NOMO-1 treated with dmso at 0.1 percent for 144 hours (cell line): ENCODE measurements around the gene AGAP1.

ENCODE experiments used
- DNase-seq: peaks from one replicate; lab custom pipeline; 2025; ENCODE audit not compliant: unreplicated experiment; lab: John Stamatoyannopoulos, UW

The AGAP1 gene

DNA sequence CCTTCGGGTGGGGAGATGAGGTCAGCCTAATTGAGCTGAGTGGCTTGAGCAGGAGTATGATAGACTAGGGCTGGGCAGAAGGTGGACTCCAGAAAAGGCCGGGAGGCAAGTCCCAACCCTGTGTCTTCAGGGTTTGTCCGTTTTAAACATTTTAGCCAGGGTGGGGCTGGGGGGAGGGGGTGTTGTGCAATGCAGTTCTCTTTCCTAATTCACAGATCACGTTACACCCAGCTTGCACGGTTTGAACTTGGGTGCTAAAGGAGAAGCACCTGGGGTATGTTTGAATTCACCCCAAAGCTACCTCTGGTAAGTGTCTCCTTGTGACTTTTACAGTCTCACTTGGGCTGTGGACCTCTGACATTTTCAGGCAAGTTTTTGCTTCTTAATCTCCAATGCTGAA, 233.3 kb downstream of the AGAP1 start:
- no peak for DNase-seq

DNA sequence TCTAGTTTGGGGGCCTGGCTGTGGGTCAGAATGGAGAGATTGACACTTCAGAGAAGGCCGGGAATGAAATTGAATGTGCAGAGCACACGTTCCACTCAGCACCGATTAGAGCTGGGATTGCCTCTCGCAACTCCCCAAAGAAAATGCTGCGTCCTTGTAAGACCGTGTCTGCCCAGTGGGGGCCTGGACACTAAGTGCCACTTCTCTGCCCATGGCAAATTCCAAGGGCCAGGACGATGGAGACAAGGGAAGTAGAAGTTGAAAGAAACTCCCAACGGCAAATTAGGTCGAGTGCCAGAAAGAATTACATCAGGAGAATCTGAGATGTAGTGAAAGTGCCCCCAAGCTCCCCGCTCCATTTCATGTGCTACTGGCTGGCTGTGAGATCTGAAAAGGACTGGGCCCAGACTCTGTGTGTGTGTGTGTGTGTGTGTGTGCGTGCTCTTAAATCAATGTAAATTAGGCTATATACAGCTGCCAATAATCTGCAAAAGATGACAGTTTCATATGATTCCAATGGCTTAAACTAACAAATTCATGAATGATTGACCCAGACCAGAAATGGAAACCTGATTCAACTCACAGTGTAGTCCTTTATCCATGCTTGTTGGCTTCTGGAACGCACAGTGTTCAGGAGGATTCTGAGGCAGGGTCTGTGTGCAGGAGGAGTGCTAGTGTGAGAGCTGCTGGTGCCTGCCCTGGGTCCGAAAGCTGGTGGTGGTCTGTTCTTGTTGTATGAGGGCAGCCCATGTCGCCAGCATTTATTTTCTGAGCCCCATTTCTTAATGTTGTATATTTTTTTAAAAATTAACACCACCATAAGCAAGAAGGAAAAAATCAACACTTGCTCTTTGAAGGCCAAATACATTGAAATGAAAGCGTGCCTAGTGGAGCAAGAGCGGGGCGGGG, 234.3 kb downstream of the AGAP1 start:
- no peak for DNase-seq

DNA sequence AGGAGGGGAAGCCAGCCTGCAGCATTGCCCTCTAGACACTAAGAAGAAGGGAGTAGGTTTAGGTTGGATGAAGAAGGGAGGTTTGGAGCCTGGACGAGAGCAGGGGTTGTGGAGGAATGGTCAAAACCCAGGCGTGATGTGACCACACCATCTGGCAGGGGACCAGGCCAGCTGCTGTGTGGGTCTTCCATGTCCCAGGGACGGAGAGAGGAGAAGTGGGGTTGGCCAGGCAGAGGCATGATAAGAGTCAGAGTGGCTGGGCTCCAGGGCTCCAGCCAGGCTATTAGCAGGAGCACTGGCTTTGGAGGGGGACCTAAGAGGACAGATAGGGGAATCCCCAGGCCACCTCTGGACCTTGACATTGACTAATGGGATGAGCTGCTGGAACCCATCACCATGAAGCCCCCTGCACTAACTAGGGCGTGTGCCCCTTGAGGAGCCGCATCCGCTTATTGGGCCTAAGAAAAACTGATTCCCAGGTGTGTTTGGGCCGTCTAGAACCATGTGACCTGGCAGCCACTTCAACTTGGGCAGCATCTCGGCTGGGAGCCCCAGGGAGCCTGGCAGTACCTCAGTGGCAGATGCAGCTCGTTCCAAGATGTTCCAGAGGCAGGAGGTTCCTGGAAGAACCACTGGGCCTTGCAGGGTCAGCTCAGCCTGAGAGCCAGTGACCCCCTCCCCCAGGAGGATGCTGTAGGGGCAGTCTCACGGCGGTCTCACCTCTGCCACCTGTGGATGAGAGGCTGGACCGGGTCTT, 235.1 kb downstream of the AGAP1 start:
- no peak for DNase-seq

DNA sequence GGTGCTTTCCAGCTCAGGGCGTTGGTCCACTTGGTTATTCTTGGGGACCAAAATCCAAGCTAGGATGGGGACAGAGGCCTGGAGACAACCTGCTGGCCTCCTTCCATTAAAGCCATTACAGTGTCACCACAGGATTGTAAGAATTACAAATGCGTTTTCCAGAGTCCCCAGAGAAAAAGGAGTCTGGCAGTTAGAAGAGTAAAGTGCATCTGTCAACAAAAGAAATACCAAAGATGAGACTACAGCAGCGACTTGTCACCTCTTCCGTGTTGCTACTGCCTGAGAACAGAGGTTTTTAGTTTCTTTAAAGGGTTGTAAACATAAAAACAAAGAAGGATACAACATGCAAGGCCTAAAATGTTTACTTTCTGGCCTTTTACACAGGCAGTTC, 235.7 kb downstream of the AGAP1 start:
- DNase-seq = no peak

DNA sequence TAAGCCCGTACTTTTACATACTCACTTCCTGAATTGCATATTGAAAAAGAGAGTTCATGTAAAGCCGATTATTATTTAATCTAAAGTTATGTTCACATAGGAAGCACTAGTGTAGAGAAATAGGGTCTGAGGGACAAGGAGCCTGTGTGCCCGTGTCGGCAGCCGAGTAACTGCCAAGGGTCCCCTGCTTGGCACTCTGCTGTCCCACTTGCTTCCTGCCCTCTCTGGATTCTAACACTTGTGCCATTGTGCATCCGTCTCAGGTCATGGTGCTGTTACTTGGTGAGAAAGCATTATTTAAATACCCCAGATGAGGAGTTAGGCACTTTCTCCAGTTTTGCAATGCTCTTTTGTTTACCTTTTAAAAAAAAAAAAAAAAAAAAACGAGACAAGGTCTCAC, 236.3 kb downstream of the AGAP1 start:
- no peak for DNase-seq

DNA sequence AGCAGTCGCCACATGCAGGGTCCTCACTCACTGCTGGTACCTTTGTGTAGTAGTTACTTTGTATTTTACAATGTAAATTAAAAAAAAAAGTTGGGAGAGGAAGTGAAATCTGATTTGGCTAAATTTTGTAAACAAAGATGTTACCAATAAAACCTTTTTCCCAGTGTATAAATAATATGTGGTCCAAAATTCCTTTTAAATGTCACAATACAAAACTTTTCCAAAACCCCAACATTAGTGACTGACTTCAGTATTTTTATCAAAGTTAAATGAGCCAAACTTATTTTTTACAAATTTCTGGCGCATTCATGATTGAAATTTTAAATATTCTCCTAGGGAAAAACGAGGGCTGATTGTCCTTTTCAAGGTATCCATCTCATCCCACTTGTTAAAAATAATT, 239.9 kb downstream of the AGAP1 start:
- no peak for DNase-seq

DNA sequence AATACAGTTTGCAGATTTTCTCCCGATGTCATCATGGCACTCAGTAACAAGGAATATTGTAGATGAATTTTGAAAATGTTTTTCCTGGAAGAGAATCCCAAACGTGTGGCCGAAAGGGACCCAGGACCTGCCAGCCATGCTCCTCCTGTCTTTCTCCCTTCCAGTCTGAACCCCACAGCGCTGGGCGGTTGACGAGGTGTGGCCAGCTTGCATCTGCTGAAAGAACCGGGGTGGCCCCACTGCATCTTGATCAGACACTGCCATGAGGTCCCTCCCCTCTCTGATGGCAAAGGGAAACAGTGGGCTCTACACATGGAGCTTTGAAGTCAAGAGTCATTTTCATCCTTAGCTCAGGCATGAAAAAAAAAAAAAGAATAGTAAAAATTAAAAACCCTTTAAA, 240.3 kb downstream of the AGAP1 start:
- DNase-seq = no peak

DNA sequence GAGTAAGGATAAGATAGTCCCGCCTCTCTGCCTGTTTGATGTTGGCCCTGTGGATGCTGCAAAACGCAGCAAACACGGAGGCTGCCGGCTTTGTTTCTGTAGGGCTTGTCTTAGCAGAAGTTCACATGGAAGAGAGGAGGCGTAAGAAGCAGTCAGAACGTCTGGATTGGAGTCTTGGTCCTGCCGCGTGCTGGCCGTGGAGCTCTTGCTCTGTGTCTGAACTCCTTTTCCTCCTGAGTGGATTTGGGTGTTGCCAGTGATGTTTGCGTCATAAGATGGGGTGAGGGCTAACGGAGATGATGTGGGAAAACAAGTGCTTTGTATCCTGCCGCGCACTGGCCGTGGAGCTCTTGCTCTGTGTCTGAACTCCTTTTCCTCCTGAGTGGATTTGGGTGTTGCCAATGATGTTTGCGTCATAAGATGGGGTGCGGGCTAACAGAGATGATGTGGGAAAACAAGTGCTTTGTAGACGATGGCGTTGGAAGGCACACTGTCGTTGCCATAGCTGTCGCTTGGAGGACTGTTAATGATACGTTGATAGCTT, 240.9 kb downstream of the AGAP1 start:
- no peak for DNase-seq

DNA sequence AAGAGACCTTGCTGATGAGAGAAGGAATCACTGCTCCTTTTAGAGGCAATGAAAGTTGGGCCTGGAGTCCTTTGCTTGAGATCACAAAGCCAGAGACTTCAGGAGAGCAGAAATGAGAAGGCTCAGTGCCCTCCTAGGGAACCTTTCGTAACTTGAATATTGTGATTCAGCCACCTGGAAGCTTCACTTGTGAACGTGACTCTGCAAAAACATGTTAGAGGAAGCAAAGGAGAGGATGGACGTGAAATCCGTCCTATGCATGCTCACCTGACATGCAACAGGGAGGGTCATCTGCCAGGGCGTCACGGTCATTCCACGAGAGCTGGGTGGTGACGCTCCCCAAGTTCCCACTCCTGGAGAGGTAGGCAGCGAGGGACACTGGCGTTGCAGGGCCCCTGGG, 243.6 kb downstream of the AGAP1 start:
- no peak for DNase-seq

DNA sequence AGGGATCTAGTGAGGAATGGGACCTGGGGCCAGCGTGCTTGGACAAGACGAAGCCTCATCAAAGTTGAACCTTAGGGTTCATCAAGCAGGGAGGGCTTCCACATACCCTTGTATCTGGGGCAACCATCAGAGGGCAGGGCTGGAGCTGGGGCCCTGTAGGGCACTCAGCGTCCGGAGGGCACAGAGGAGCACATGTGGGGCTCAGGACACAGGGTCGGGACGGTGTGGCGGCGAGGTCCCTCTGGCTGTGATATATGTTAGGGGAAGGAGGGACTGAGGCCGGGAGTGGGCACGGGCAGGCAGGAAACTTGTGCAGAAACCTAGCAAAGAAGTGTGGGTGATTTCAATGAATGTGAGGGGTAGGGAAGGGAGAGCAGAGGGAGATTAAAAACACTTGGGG, 244.0 kb downstream of the AGAP1 start:
- DNase-seq = no peak

DNA sequence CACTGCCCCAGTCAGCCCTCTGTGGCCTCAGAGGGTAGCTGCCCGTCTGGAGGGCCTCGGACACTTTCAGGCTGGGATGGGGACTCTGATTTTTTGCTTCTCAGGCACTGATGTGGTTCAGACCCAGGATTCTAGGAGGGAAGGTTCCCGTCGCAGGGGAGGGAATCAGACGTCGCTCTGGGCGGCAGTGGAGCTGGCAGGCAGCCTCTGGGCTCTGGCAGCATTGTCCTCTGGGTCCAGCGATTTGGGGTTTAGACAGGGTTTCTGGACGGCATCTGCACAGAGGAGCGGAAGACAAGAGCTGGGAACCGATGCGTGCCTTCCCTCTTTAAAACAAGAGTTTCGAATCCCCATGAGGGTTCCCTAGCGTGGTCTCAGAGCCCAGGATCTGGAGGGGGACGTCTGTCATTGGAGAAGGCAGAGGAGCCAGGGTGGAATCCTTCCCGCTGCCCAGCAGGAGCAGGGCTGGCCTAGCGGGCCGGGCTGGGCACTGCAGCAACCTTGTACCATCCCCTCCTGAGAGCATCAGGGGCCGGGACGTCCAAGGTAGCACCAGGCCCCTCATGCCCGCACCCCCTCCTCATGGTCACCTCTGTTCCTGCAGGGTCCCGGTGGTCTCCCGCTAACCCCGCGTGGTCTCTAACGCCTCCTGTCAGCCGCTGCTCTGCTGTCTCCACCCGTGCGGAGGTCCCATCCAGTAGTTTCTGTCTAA, 246.0 kb downstream of the AGAP1 start:
- no peak for DNase-seq

DNA sequence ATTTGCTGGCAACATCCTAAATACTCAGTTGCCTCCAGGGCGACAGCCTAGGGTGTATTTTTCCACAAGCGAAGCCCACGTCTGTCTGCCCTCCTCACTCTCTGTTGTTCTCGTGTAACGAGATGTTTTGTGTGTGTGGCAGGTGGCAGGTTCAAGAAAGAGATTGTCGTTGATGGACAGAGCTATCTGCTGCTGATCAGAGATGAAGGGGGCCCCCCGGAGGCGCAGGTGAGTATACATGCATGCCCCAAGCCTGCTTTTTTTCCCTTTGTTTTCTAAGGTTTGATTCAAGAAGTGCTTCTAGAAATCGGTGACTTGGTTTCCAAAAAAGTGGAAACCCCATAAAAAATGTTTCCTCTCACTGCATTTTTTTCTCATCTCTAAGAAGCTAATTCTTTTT, 247.0 kb downstream of the AGAP1 start:
- no peak for DNase-seq

DNA sequence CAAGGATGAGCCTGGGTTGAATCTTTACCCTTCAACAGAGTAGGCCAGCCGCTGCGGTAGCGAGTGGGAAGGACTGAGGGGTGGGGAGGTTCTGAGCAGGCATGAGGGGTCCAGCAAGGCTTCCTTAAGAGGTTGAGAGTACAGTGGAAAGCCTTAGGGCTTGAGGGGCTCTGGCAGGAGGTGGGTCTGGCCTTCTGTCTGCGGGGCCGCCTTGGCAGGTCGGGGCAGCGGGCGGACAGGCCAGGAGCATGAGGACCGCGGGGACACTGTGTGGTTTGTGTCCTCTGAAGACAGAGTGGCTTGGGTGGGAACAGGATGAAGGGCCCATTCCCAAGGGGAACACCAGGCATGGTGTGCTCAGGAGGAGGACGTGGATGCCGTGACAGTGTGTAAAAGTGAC, 250.3 kb downstream of the AGAP1 start:
- no peak for DNase-seq

DNA sequence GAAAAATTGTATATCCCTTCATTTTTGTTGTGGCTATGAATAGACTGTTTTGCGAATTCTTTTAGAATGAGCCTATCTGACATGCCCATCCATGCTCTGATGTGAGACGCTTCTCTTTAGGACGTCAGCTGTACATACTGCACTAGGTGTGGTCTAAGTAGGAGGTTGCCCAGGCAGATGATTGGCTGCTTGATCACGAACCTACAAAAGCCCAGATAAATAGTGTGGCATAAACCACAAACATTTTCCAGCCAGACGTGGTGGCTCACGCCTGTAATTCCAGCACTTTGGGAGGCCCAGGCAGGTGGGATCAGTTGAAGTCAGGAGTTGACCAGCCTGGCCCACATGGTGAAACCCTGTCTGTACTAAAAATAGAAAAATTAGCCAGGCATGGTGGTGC, 251.8 kb downstream of the AGAP1 start:
- no peak for DNase-seq

DNA sequence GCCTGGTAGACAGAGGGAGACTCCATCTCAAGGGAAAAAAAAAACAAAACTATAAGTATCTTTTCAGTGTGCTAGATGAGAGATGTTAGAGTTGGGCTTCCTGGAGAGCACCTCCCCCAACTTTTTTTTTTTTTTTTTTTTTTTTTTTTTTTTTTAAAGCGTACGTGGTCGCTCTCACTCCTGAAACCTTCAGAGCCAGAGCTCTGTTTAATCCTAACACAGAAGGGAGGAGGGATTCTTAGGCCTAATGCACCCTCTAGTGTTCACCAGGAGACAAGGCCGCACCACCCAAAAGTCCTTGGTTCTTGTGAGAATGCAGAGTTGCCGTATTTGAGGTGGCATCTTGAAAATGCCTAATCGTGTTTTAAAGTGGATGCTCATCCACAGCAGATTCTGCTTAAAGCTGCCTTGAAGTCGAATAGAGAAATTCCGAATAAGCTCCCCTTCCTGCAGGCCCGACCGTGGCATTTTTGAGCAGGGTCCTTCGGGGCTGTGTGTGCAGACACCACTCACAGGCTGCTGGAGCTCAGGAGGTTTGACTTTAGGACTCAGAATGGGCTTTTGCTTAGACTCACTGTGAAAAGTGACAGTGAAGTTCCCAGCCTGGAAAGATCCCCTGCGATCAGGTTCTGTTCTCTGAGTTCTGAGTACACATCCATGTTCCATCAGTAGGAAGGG, 252.6 kb downstream of the AGAP1 start:
- peak; percentile 14 for DNase-seq

DNA sequence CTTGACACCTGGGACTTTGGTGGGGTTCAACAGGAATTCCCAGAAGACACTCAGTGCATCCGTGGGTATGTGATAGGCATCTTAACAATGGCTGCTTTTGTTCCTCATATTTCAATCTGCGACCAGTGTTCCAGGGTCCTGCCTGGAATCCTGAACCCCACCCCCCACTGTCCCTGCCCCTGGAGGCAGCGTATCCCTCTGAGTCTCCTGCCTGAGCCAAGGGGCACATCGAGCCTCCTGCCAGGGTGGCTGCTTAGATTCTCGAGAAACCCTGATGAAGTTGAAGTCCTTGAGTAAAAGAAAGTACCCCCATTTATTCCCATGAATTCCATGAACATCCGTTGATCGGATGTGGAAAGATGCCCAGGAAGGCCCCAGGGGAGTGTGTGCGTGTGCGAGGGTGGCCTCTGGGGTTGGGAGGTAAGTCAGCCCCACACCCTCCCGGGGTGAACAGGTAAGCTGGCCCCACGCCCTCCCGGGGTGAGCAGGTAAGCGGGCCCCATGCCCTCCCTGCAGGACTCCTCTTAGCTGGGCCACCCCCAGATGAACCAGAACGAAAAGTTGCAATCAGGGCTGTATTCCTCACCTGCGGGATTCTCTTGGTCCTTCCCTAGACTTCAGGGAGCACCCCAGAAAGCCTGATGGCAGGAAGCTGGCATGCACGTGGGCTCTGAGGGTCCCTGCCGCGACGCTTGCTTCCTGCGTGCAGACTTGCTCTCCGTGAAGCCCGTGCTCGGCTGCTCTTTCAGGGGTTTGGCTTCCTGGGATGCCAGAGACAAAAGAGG, 253.3 kb downstream of the AGAP1 start:
- DNase-seq = no peak

DNA sequence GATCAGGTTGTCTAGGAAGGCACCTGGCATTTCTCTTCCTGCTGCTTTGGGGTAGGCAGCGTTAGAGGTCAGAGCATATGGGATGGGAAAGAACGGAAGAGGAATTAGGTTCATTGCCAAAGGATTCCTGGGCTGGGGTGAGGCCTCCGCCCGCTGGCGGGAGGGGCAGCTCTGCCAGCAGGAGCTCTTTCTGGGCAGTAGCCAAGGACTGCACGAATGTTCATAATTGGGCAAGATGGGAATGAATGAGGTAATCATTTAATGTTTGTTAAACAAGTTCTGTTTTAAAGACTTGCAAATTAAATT, 253.9 kb downstream of the AGAP1 start:
- no peak for DNase-seq

DNA sequence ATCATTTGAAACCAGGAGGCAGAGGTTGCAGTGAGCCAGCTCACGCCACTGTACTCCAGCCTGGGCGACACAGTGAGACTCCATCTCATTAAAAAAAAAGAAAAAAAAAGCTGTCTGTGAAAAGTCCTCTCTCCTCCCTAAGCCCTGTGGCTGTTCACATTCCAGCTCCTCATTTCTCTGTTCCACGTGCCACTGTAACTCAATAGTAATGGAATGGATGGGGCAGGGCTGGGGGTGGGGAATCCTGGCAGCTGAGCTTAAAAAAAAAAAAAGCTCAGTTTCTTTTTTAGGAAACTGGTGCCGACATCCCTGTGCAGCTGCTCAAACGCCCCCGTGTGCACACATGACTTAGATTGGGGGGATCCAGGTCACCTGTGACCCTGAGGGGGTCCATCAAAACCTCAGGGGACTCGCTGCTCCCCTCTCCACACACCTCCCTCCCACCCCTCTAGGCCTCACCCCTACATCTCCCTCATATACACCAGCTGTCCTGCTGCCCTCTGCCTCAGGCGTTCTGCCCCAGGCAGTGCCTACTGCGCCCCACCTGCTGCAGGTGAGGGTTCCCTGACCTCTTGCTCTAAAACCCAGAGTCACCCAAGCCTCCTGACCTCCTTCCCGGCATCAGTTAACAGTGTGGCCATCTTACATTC, 255.4 kb downstream of the AGAP1 start:
- no peak for DNase-seq

DNA sequence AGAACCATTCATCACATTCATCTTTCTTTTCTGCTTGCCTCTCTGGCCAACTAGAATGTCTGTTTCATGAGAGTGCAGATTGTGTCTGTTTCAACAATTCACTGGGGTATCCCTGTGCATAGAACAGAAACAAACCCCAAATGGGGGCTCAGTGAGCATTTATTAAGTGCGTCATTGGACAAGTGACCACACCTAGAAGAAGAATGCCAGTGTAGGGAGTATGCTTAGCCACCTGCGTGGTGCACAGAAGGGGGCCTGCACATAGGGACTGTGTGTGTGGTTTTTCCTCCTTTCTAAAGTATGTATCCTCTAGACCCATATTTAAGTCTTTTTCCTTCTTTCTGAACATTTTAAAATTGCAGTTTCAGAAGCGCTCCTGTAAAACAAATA, 255.9 kb downstream of the AGAP1 start:
- DNase-seq = no peak

DNA sequence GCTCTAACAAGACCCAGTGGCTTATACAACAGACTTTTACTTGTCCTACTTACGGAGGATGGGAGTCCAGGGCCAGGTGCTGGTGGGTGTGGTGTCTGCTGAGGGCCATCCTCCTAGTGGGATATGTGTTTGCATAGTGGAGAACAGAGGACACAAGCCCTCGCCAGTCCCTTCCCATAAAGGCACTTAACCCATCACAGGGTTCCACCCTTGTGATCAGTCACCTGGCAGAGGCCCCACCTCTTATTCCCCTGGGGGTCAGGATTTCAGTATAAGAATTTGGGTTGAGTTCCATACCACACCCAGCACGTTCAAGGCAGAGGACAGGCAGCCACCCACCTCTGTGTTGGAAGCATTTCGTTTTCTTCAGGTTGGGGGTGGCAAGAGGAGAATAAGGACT, 259.0 kb downstream of the AGAP1 start:
- no peak for DNase-seq
